AG04449 (cell line): Measurements from ENCODE around the gene MT1X.

Experiments used
- CTCF ChIA-PET: fragments of 350-600 bp; formaldehyde crosslinking; extraction: SDS; loops from one replicate; lab custom pipeline; 2021; ENCODE audit warnings: antibody characterized with exemption; lab: Yijun Ruan, JAX
- POLR2A ChIA-PET: fragments of 400-600, 350-600 bp; formaldehyde crosslinking; extraction: SDS; loops from one replicate; lab custom pipeline; 2020; ENCODE audit warnings: antibody characterized with exemption, inconsistent platforms; lab: Yijun Ruan, JAX
- DNase-seq: peaks from one replicate; pipeline ENCODE4 v3.0.0-alpha.2; 2010; ENCODE audit warnings: low read depth, low spot score
- H3K4me3 ChIP-seq: 2 replicates; pipeline ENCODE4 v1.5.1; 2011; ENCODE audit warnings: low read depth, mild to moderate bottlenecking, control low read depth, low read length
- TF ChIP-seq, protein P1 (sequence below): IDR thresholded peaks from one replicate; pipeline ENCODE4 v1.5.1; 2011; ENCODE audit warnings: mild to moderate bottlenecking, moderate library complexity, low read length, control low read depth, inconsistent platforms; ENCODE audit not compliant: insufficient read depth; ENCODE audit errors: missing control alignments

Gene MT1X

DNA sequence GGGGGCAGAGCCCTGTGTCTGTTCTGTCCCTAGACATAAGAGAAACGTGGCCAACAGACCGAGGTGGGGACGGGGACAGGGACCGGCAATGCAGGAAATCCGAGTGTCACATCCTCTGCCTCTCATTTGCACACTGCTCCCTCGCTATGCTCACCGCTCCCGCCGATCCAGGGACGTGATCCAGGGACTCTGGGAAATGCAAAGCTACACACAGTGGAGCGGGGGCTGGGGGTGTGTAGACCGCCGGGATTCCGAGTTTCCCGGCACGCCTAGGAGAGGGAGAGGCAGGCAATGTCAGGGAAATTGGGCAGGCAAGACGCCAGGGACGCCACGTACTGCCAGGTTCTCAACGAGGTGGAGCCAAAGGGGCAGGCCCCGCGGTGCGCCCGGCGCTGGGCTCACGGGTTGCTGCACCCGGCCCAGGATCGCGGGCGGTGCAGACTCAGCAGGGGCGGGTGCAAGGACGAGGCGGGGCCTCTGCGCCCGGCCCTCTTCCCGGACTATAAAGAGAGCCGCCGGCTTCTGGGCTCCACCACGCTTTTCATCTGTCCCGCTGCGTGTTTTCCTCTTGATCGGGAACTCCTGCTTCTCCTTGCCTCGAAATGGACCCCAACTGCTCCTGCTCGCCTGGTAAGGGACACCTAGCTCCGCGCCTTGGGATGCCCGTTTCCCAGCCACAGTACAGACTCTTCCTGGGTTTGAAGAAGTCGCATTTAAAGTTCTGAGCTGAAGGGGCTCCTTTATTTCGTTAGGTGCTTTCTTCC, at the start of gene MT1X:
MT1X (plus strand) TSS at position 532 of the 764 bp plus-strand sequence; CDS start at position 603, 71 bp downstream.
- TF ChIP-seq, protein P1, sequence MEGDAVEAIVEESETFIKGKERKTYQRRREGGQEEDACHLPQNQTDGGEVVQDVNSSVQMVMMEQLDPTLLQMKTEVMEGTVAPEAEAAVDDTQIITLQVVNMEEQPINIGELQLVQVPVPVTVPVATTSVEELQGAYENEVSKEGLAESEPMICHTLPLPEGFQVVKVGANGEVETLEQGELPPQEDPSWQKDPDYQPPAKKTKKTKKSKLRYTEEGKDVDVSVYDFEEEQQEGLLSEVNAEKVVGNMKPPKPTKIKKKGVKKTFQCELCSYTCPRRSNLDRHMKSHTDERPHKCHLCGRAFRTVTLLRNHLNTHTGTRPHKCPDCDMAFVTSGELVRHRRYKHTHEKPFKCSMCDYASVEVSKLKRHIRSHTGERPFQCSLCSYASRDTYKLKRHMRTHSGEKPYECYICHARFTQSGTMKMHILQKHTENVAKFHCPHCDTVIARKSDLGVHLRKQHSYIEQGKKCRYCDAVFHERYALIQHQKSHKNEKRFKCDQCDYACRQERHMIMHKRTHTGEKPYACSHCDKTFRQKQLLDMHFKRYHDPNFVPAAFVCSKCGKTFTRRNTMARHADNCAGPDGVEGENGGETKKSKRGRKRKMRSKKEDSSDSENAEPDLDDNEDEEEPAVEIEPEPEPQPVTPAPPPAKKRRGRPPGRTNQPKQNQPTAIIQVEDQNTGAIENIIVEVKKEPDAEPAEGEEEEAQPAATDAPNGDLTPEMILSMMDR: no peak
- peak; percentile 10 for DNase-seq
- ChIA-PET POLR2A (interaction anchor here (0.7 to 4.6 kb wide), 6 partner anchors 12 to 74 kb away, joined by 3 to 25 read pairs (median 4); partner anchors contain the start of genes MT1E and MT2A), CTCF (interaction anchor here (4.2 kb wide), 1 partner anchor 20 kb away, joined by 32 read pairs; no protein-coding TSS in a partner anchor)
- H3K4me3 ChIP-seq: peak within 1 kb of the TSS; percentile 73

DNA sequence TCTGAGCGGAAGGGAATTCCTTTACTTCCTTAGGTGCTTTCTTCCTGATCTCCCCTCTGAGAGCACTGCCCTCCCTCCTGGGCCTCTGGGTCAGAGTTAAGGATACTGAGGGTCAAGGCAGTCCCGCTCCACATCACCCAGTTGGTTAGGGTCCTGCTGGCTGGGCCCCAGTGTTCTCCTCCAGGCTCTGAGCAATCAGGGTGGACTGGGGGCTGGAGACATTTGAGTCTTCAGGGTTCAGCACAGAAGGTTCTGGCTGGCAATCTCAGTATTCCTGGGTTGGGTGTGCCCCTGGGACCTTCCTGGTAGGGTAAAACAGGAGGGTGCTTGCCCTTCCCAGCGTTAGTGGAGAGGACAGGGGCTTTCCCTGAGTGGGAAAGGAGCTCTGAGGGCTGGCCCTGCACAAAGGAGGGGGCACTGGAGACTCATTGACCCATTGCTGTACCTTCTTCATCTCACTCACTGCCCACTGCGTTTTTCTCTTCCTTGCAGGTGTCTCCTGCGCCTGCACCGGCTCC, 49.4 kb upstream of the MT1X start:
- H3K4me3 ChIP-seq: peak overlapping the region; percentile 45
- TF ChIP-seq, protein P1: no peak
- ChIA-PET POLR2A (no interaction called here), CTCF (no interaction called here)
- no peak for DNase-seq

GRCh38 chr16:56633535-56633934, 48.7 kb upstream of the MT1X start:
- ChIA-PET CTCF (no interaction called here), POLR2A (no interaction called here)
- DNase-seq: no peak
- H3K4me3 ChIP-seq: no peak overlapping the region
- TF ChIP-seq, protein P1: no peak

GRCh38 chr16:56634715-56635440, 47.4 kb upstream of the MT1X start:
- CTCF ChIA-PET: interaction anchor here (0.6 to 1.0 kb wide), 2 partner anchors 58 to 235 kb away, joined by 3 read pairs; no protein-coding TSS in a partner anchor
- TF ChIP-seq, protein P1: no peak
- H3K4me3 ChIP-seq: peak overlapping the region; percentile 27
- POLR2A ChIA-PET: no interaction called here
- no peak for DNase-seq

DNA sequence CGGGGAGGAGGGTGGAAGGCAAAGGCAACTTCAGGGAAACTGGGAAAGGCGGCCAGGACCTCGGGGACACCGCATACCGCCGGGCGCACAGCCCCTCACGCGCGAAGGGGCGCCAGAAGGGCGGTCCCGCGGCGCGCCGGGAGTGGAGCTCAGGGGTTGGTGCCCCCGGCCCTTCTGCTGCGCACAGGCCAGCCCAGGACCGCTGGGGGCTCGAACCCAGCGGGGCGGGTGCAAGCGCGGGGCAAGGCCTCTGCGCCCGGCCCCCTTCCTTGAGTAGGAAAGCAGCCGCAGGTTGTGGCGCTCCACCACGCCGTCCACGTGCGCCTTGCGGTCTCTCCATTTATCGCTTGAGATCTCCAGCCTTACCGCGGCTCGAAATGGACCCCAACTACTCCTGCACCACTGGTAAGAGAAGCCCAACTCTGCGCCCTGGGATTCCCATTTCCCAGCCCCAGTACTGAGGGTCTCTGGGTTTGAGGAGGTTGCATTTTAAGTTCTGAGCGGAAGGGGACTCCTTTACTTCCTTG, 46.8 kb upstream of the MT1X start:
- peak overlapping the region; percentile 27 for H3K4me3 ChIP-seq
- ChIA-PET CTCF (interaction anchor here (0.6 to 1.0 kb wide), 2 partner anchors 59 to 234 kb away, joined by 3 read pairs; no protein-coding TSS in a partner anchor), POLR2A (interaction anchor here (1.8 kb wide), 1 partner anchor 10 kb away, joined by 12 read pairs; the partner anchor contains the start of gene MT1E)

More for the DNA sequence above, 46.8 kb upstream of the MT1X start:
- TF ChIP-seq, protein P1: no peak
- no peak for DNase-seq
